Esophagus squamous epithelium (tissue), 5 donors: ENCODE measurements around the gene UBR2. TPM values are rescaled to one million over a fixed set of nuclear protein-coding genes. Genes with fewer than 3 reads are reported as not detected.

Experiments
- DNase-seq: peaks from one replicate; lab custom pipeline; 2025; lab: John Stamatoyannopoulos, UW
- H3K27ac ChIP-seq, 4 donors: fragments of 200-600 bp; sonication (generic); one replicate each; pipeline ENCODE4 v1.5.1; 2016 to 2019; ENCODE audit warnings: mild to moderate bottlenecking in 1 of 4
- H3K27me3 ChIP-seq, 4 donors: fragments of 200-600 bp; sonication (generic); 1 replicate in 3 of 4; 2 replicates in 1 of 4; pipeline versions ENCODE4 v1.5.1 to v1.6.0; 2017 to 2021; ENCODE audit warnings: antibody characterized with exemption in 1 of 4
- H3K36me3 ChIP-seq, 3 donors: fragments of 200-600 bp; sonication (generic); one replicate each; pipeline ENCODE4 v1.5.1; 2016 to 2019
- H3K4me1 ChIP-seq, 3 donors: fragments of 200-600 bp; sonication (generic); one replicate each; pipeline ENCODE4 v1.5.1; 2017 to 2019
- H3K4me3 ChIP-seq, 4 donors: fragments of 200-600 bp; sonication (generic); 1 replicate in 3 of 4; 2 replicates in 1 of 4; pipeline ENCODE4 v1.5.1; 2016 to 2019; ENCODE audit warnings: mild to moderate bottlenecking in 2 of 4, moderate library complexity in 1 of 4
- H3K9me3 ChIP-seq, 3 donors: fragments of 200-600 bp; sonication (generic); one replicate each; pipeline ENCODE4 v1.5.1; 2016 to 2019
- POLR2A ChIP-seq, 4 donors: fragments of 450-650 bp; IDR thresholded peaks; one replicate each; pipeline ENCODE4 v1.6.1; 2017; ENCODE audit warnings: antibody characterized with exemption in 4 of 4, mild to moderate bottlenecking in 4 of 4, moderate library complexity in 3 of 4
- WGBS, 2 donors: methylation state at CpG; one replicate each; pipeline ENCODE4 v1.1.5; 2018; 5-methylcytosine and 5-hydroxymethylcytosine counted together
- intact Hi-C: fragments of 100-400 bp; cut with DNase I; formaldehyde crosslinking; loops from one replicate; pipeline ENCODE4 v1.15.0; 2022
- total RNA-seq, 4 donors: library from RNA; depleted of rRNA; stranded (reverse); fragments of >200 nt; gene quantifications; one replicate each; pipeline ENCODE4 v1.1.0, GENCODE V29; 2016
- TF ChIP-seq, protein P1 (sequence below), 6 experiments: fragments of 450-650 bp in 4 of 6; fragments of 200-600 bp in 2 of 6; sonication (generic) in 2 of 6; IDR thresholded peaks; one replicate each; pipeline ENCODE4 v1.5.1; 2016 to 2019; ENCODE audit warnings: antibody characterized with exemption in 6 of 6, mild to moderate bottlenecking in 4 of 6, moderate library complexity in 4 of 6
- donor health status: DM: yes; HTN: yes; CAD: no.

UBR2 gene
- total RNA-seq, 4 donors from 2014 or later = 14.0 to 25.9 (median 20.4) TPM

DNA sequence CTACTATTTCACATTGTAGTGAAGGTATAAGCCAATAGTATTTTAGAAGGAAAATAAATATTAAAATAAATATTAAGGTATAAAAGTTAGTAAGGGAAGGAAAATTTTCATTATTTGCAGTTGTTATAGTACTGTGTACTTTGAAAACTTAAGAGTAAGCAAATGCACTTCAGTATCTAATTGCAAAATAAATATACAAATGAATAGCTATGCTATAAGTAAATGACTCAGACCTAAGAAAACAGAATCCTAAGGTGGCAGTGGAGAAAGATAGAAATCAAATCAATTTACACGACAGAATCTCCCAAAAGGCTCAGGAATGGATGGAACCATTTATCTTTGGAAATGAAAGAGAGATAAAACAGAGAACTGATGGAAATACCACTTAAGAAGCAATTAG, 24.7 kb upstream of the UBR2 start:
- Histone ChIP-seq H3K27me3 (peaks cover 0 to 8% (median 0%) of the 10 kb centered on the region in 4 donors), H3K27ac (no peak overlapping the region), H3K36me3 (no peaks in the 10 kb centered on the region), H3K4me3 (no peak overlapping the region), H3K4me1 (no peaks in the 10 kb centered on the region), H3K9me3 (no peaks in the 10 kb centered on the region)
- intact Hi-C loops = no loop called here
- WGBS, 2 donors = 83% methylated on average over 1 of the region's 1 CpG
- DNase-seq = no peak
- no peak for TF ChIP-seq POLR2A (IDR thresholded peaks at IDR 0.05)

GRCh38 chr6:42545226-42545773, 18.5 kb upstream of the UBR2 start:
- 91 to 96% methylated on average over 7 of the region's 7 CpGs for WGBS, 2 donors
- Histone ChIP-seq H3K4me1 (peaks cover 7 to 16% (median 7%) of the 10 kb centered on the region in 3 donors), H3K9me3 (no peaks in the 10 kb centered on the region), H3K4me3 (no peak overlapping the region), H3K27me3 (peaks cover 0 to 3% (median 0%) of the 10 kb centered on the region in 4 donors), H3K27ac (no peak overlapping the region), H3K36me3 (no peaks in the 10 kb centered on the region)
- TF ChIP-seq POLR2A (IDR thresholded peaks at IDR 0.05) = no peak
- TF ChIP-seq, protein P1, sequence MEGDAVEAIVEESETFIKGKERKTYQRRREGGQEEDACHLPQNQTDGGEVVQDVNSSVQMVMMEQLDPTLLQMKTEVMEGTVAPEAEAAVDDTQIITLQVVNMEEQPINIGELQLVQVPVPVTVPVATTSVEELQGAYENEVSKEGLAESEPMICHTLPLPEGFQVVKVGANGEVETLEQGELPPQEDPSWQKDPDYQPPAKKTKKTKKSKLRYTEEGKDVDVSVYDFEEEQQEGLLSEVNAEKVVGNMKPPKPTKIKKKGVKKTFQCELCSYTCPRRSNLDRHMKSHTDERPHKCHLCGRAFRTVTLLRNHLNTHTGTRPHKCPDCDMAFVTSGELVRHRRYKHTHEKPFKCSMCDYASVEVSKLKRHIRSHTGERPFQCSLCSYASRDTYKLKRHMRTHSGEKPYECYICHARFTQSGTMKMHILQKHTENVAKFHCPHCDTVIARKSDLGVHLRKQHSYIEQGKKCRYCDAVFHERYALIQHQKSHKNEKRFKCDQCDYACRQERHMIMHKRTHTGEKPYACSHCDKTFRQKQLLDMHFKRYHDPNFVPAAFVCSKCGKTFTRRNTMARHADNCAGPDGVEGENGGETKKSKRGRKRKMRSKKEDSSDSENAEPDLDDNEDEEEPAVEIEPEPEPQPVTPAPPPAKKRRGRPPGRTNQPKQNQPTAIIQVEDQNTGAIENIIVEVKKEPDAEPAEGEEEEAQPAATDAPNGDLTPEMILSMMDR (IDR thresholded peaks at IDR 0.05) = no peak
- intact Hi-C loops = no loop called here
- DNase-seq = no peak

- WGBS, 2 donors = 3 to 10% methylated on average over 13 to 16 of the region's 27 CpGs
- TF ChIP-seq POLR2A (IDR thresholded peaks at IDR 0.05) = no peak
- TF ChIP-seq, protein P1 (IDR thresholded peaks at IDR 0.05) = peak; percentile 93 to 99 (median 96)
- Histone ChIP-seq H3K27me3 (no peaks in the 10 kb centered on the region), H3K4me3 (peak overlapping the region in 3 of 4 donors; percentile 41 to 70 (median 44)), H3K4me1 (peaks cover 7 to 16% (median 7%) of the 10 kb centered on the region in 3 donors), H3K36me3 (no peaks in the 10 kb centered on the region), H3K27ac (peak overlapping the region; percentile 27 to 84 (median 62)), H3K9me3 (no peaks in the 10 kb centered on the region)
- intact Hi-C loops = no loop called here
- no peak for DNase-seq
These were observed 16.2 kb upstream of the UBR2 start for GRCh38 chr6:42547407-42548329.

DNA sequence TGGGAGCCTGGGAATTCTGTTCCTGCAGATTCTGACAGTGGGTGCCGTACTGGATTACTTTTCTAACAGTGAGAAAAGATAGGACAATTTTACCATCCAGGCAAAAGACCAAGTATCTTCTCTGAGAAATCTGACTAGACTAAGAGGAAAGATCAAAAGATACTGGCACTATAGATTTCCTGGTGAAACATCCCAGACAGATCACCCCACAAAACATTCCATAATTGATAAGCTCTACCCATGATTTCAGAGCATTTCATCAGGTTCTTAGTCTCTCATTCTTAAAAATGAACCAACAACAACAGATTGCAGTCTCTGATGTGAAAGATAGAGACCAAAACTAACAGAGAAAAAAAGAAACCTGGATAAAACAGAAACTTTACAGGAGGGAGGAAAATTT, 13.6 kb upstream of the UBR2 start:
- Histone ChIP-seq H3K4me3 (no peak overlapping the region), H3K36me3 (no peaks in the 10 kb centered on the region), H3K4me1 (peaks cover 7 to 20% (median 7%) of the 10 kb centered on the region in 3 donors), H3K9me3 (no peaks in the 10 kb centered on the region), H3K27me3 (no peaks in the 10 kb centered on the region), H3K27ac (no peak overlapping the region)
- intact Hi-C loops = loop anchor here (10.0 kb wide), 1 partner anchor 475 kb away; no protein-coding TSS in a partner anchor
- DNase-seq = no peak
- TF ChIP-seq, protein P1 (IDR thresholded peaks at IDR 0.05) = no peak
- TF ChIP-seq POLR2A (IDR thresholded peaks at IDR 0.05) = no peak
- 67 to 83% methylated on average over 1 of the region's 1 CpG for WGBS, 2 donors

DNA sequence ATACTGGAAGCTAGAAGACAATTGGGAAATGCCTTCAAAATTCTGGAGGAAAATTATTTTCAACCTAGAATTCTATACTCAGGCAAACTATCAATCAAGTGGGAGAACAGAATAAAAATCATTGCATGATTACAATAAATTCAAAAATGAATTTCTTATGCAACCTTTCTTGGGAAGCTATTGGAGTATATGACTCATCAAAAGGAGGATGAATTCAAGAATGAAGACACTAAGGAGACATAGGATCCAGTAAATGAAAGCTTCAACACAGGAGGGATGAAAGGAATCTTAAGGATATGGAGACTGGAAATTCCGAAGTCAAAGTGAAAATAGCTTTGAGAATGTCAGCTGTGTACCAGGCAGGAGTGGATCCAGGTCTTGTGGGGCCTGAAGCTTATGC, 12.6 kb upstream of the UBR2 start:
- H3K4me3 ChIP-seq = no peak overlapping the region
- no peaks in the 10 kb centered on the region for H3K27me3 ChIP-seq
- H3K36me3 ChIP-seq = no peaks in the 10 kb centered on the region
- intact Hi-C loops = loop anchor here (10.0 kb wide), 1 partner anchor 476 kb away; no protein-coding TSS in a partner anchor
- DNase-seq = no peak
- TF ChIP-seq, protein P1 (IDR thresholded peaks at IDR 0.05) = no peak
- no peak for TF ChIP-seq POLR2A (IDR thresholded peaks at IDR 0.05)
- H3K4me1 ChIP-seq = peaks cover 7 to 20% (median 7%) of the 10 kb centered on the region in 3 donors
- no peaks in the 10 kb centered on the region for H3K9me3 ChIP-seq
- H3K27ac ChIP-seq = no peak overlapping the region
- 72 to 83% methylated on average over 1 of the region's 1 CpG for WGBS, 2 donors
